ENCODE data around the gene SFSWAP. TPM values are rescaled to one million over a fixed set of nuclear protein-coding genes. Genes with fewer than 3 reads are reported as not detected.
A peak's percentile ranks its signal among the peaks of the same experiment; 100 is the strongest.

The SFSWAP gene
- total RNA-seq, 1 experiment from 2014 or later: 32.6 TPM

- Histone ChIP-seq H3K9me3 (replicated peaks) (no peaks in the 10 kb centered on the region), H3K27ac (no peak overlapping the region), H3K4me3 (no peak overlapping the region)
Observed at GRCh38 chr12:131833896-131834641, 123.2 kb downstream of the SFSWAP start.

GRCh38 chr12:131834798-131835615 lies 124.1 kb downstream of the SFSWAP start:
- Histone ChIP-seq H3K9me3 (replicated peaks) (no peaks in the 10 kb centered on the region), H3K27me3 (no peaks in the 10 kb centered on the region), H3K4me1 (no peaks in the 10 kb centered on the region), H3K36me3 (no peaks in the 10 kb centered on the region), H3K27ac (no peak overlapping the region), H3K4me3 (no peak overlapping the region)
- DNase-seq: no peak

More at GRCh38 chr12:131833896-131834641, 123.2 kb downstream of the SFSWAP start:
- no peaks in the 10 kb centered on the region; the same call in 1 of the 2 replicates for H3K27me3 ChIP-seq
- H3K36me3 ChIP-seq: no peaks in the 10 kb centered on the region
- H3K4me1 ChIP-seq: no peaks in the 10 kb centered on the region
- DNase-seq: peak; percentile 34 to 58

- H3K27ac ChIP-seq: no peak overlapping the region
- no peaks in the 10 kb centered on the region for H3K27me3 ChIP-seq
- H3K9me3 ChIP-seq (replicated peaks): no peaks in the 10 kb centered on the region
- H3K36me3 ChIP-seq: no peaks in the 10 kb centered on the region
- H3K4me1 ChIP-seq: no peaks in the 10 kb centered on the region
- DNase-seq: no peak
- no peak overlapping the region for H3K4me3 ChIP-seq
Observed at GRCh38 chr12:131835616-131836171, 124.8 kb downstream of the SFSWAP start.

GRCh38 chr12:131836193-131836592 lies 125.3 kb downstream of the SFSWAP start:
- H3K9me3 ChIP-seq (replicated peaks): no peaks in the 10 kb centered on the region
- H3K4me3 ChIP-seq: no peak overlapping the region
- H3K27ac ChIP-seq: no peak overlapping the region
- H3K36me3 ChIP-seq: no peaks in the 10 kb centered on the region
- DNase-seq: peak in 1 of 2 experiments; percentile 26
- no peaks in the 10 kb centered on the region for H3K27me3 ChIP-seq
- no peaks in the 10 kb centered on the region for H3K4me1 ChIP-seq

GRCh38 chr12:131836714-131837397 lies 126.0 kb downstream of the SFSWAP start:
- no peaks in the 10 kb centered on the region for H3K36me3 ChIP-seq
- no peak overlapping the region for H3K27ac ChIP-seq
- DNase-seq: no peak

GRCh38 chr12:131840643-131841416 lies 129.9 kb downstream of the SFSWAP start:
- H3K4me3 ChIP-seq: no peak overlapping the region
- H3K27ac ChIP-seq: no peak overlapping the region
- DNase-seq: no peak
- H3K9me3 ChIP-seq (replicated peaks): no peaks in the 10 kb centered on the region
- H3K36me3 ChIP-seq: no peaks in the 10 kb centered on the region
- peaks cover 3% of the 10 kb centered on the region; the same call in 1 of the 2 replicates for H3K27me3 ChIP-seq
- H3K4me1 ChIP-seq: no peaks in the 10 kb centered on the region

More at GRCh38 chr12:131836714-131837397, 126.0 kb downstream of the SFSWAP start:
- Histone ChIP-seq H3K9me3 (replicated peaks) (no peaks in the 10 kb centered on the region), H3K4me3 (no peak overlapping the region), H3K4me1 (no peaks in the 10 kb centered on the region), H3K27me3 (no peaks in the 10 kb centered on the region)

GRCh38 chr12:131841547-131841946 lies 130.7 kb downstream of the SFSWAP start:
- H3K36me3 ChIP-seq: no peaks in the 10 kb centered on the region
- DNase-seq: no peak
- H3K4me3 ChIP-seq: no peak overlapping the region
- H3K9me3 ChIP-seq (replicated peaks): no peaks in the 10 kb centered on the region
- H3K27ac ChIP-seq: no peak overlapping the region
- no peaks in the 10 kb centered on the region for H3K4me1 ChIP-seq
- peaks cover 6% of the 10 kb centered on the region; the same call in 1 of the 2 replicates for H3K27me3 ChIP-seq

- no peak for DNase-seq
- H3K27me3 ChIP-seq: peaks cover 6% of the 10 kb centered on the region; the same call in 1 of the 2 replicates
- H3K36me3 ChIP-seq: no peaks in the 10 kb centered on the region
- no peaks in the 10 kb centered on the region for H3K9me3 ChIP-seq (replicated peaks)
- H3K4me1 ChIP-seq: no peaks in the 10 kb centered on the region
- no peak overlapping the region for H3K4me3 ChIP-seq
- H3K27ac ChIP-seq: no peak overlapping the region
Observed at GRCh38 chr12:131842169-131842568, 131.3 kb downstream of the SFSWAP start.

GRCh38 chr12:131843527-131843926 lies 132.6 kb downstream of the SFSWAP start:
- Histone ChIP-seq H3K4me3 (no peak overlapping the region), H3K9me3 (replicated peaks) (no peaks in the 10 kb centered on the region), H3K36me3 (no peaks in the 10 kb centered on the region), H3K27me3 (peaks cover 6% of the 10 kb centered on the region; the same call in 1 of the 2 replicates), H3K27ac (no peak overlapping the region), H3K4me1 (no peaks in the 10 kb centered on the region)
- no peak for DNase-seq

GRCh38 chr12:131844140-131844539 lies 133.2 kb downstream of the SFSWAP start:
- no peak for DNase-seq
- no peaks in the 10 kb centered on the region for H3K9me3 ChIP-seq (replicated peaks)
- no peaks in the 10 kb centered on the region for H3K36me3 ChIP-seq
- H3K27me3 ChIP-seq: peaks cover 6% of the 10 kb centered on the region; the same call in 1 of the 2 replicates
- H3K4me1 ChIP-seq: no peaks in the 10 kb centered on the region
- no peak overlapping the region for H3K4me3 ChIP-seq
- no peak overlapping the region for H3K27ac ChIP-seq

GRCh38 chr12:131844656-131845055 lies 133.8 kb downstream of the SFSWAP start:
- no peaks in the 10 kb centered on the region for H3K9me3 ChIP-seq (replicated peaks)
- H3K27ac ChIP-seq: no peak overlapping the region
- no peaks in the 10 kb centered on the region for H3K36me3 ChIP-seq
- no peak overlapping the region for H3K4me3 ChIP-seq
- peaks cover 6% of the 10 kb centered on the region; the same call in 1 of the 2 replicates for H3K27me3 ChIP-seq
- H3K4me1 ChIP-seq: no peaks in the 10 kb centered on the region
- no peak for DNase-seq

GRCh38 chr12:131845121-131845520 lies 134.2 kb downstream of the SFSWAP start:
- Histone ChIP-seq H3K4me3 (no peak overlapping the region), H3K36me3 (no peaks in the 10 kb centered on the region), H3K4me1 (no peaks in the 10 kb centered on the region), H3K27ac (no peak overlapping the region), H3K9me3 (replicated peaks) (no peaks in the 10 kb centered on the region), H3K27me3 (peaks cover 6% of the 10 kb centered on the region; the same call in 1 of the 2 replicates)
- no peak for DNase-seq

GRCh38 chr12:131847456-131847855 lies 136.6 kb downstream of the SFSWAP start:
- H3K27me3 ChIP-seq: peaks cover 6% of the 10 kb centered on the region; the same call in 1 of the 2 replicates
- no peaks in the 10 kb centered on the region for H3K9me3 ChIP-seq (replicated peaks)
- H3K36me3 ChIP-seq: no peaks in the 10 kb centered on the region
- H3K4me3 ChIP-seq: no peak overlapping the region
- DNase-seq: no peak
- peaks cover 2% of the 10 kb centered on the region; the same call in 1 of the 2 replicates for H3K4me1 ChIP-seq
- H3K27ac ChIP-seq: no peak overlapping the region

GRCh38 chr12:131848753-131849152 lies 137.9 kb downstream of the SFSWAP start:
- Histone ChIP-seq H3K9me3 (replicated peaks) (no peaks in the 10 kb centered on the region), H3K27ac (no peak overlapping the region), H3K4me3 (no peak overlapping the region), H3K36me3 (no peaks in the 10 kb centered on the region), H3K4me1 (peaks cover 3% of the 10 kb centered on the region; the same call in 1 of the 2 replicates), H3K27me3 (peaks cover 6% of the 10 kb centered on the region; the same call in 1 of the 2 replicates)
- no peak for DNase-seq

Data from SJCRH30 (cell line).